H1 (cell line): ENCODE results near the gene CPT1A. TPM values are rescaled to one million over a fixed set of nuclear protein-coding genes. Genes with fewer than 3 reads are reported as not detected.

Experiments
- BCL11A ChIP-seq, 2 experiments: IDR thresholded peaks; one replicate each; pipeline ENCODE4 v1.6.1; 2011; ENCODE audit warnings: low read depth in 2 of 2, low read length in 2 of 2, mild to moderate bottlenecking in 2 of 2
- TAF7 ChIP-seq: optimal IDR thresholded peaks from 2 replicates; pipeline ENCODE3; 2011; ENCODE audit warnings: low read depth, mild to moderate bottlenecking, inconsistent platforms, low read length, moderate library complexity, borderline replicate concordance
- polyA plus RNA-seq, 7 experiments: library from polyadenylated mRNA; depleted of rRNA in 3 of 7; stranded (reverse) in 5 of 7; unstranded in 2 of 7; fragments of >200 nt in 5 of 7; fragments of 200-250 nt in 2 of 7; gene quantifications; 1 replicate in 5 of 7; 2 replicates in 1 of 7; 4 replicates in 1 of 7; pipeline versions ENCODE4 v1.2.1 to v1.2.3, GENCODE V29; 2011 to 2013; ENCODE audit warnings: missing spikeins in 2 of 7, mixed read lengths in 2 of 7
- total RNA-seq: library from RNA; stranded (reverse); fragmentation: NEBNext Ultra II Directional; extraction: Animal tissue kit (Norgen Biotek cat#: 25700); gene quantifications from 2 replicates; pipeline ENCODE4 v1.2.1, GENCODE V29; 2021

The CPT1A gene
- total and polyA plus RNA-seq, 2 of the 8 experiments (the other 6 are each of a cell fraction or from before 2014, with no cell fraction given), result 2.9 to 12.2 TPM

DNA sequence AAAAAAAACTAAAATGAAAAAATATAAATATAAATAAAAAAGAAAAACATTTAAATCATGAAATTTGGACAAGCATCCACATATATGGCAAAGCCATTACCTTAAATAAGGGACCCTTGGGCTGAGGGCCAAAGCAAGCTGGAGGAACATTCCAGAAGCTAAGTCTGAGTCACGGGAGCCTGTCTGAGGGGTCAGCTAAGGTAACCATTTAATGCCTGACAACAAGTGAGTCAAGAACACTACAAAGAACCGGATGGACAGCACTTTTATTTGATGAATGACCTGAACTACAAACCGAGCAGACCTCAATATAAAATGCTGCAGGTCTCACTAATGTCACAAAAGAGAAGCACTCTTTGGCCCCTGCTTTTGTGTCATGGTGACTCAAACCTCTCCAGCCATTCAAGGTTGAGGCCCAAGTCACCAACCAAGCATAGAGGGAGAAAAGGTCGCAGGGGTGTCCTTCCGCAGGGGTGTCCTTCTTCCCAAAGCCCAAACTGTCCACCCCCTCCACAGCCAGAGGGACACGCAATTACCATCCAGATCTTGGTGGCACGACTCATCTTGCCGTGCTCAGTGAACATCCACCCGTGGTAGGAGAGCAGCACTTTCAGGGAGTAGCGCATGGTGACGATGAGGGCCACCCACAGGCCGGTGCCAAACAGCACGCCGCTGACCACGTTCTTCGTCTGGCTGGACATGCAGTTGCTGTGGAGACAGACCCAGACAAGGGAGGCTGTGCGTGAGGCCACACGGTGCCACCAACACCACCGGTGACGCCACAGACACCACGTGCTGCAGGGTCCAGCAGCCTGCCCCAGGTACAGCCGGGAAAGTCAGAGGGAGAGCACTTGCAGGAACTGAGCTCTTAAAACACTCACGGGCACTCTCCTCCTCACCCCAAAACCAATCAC, 34.5 kb downstream of the CPT1A start (continued):
- TF ChIP-seq TAF7 (no peak), BCL11A (IDR thresholded peaks at IDR 0.05; ENCODE audit: low read depth in 2 of 2, low read length in 2 of 2) (no peak)
- TF ChIP-seq, all 59 proteins: peak for 0
